SIG-M5 treated with dmso at 0.1 percent for 504 hours (cell line): ENCODE data around the gene PFDN6.
"Not testable (repeated sequence)": the region's sequence is repeated elsewhere in the genome, so short reads cannot be mapped to it uniquely, and the experiment has no call there.

Source experiments
- DNase-seq: peaks from one replicate; lab custom pipeline; 2025; ENCODE audit not compliant: unreplicated experiment; lab: John Stamatoyannopoulos, UW

The PFDN6 gene

GRCh38 chr6:33273129-33273923 lies 16.1 kb upstream of the PFDN6 start:
- DNase-seq = no peak

- peak; percentile 33 for DNase-seq
Measured at GRCh38 chr6:33273924-33274902, 15.2 kb upstream of the PFDN6 start.

- not testable (repeated sequence) for DNase-seq
Measured at GRCh38 chr6:33275795-33276580, 13.4 kb upstream of the PFDN6 start.

GRCh38 chr6:33276581-33276863 lies 12.9 kb upstream of the PFDN6 start:
- no peak for DNase-seq

- DNase-seq = peak; percentile 83
Measured at GRCh38 chr6:33276864-33277662, 12.3 kb upstream of the PFDN6 start, which contains the start of gene B3GALT4. Gene B3GALT4 (plus strand): TSS chr6:33277123. CDS start chr6:33277420, 297 bp downstream.

- no peak for DNase-seq
Measured at GRCh38 chr6:33277663-33278391, 11.6 kb upstream of the PFDN6 start.

GRCh38 chr6:33278392-33278741 lies 11.0 kb upstream of the PFDN6 start:
- DNase-seq = no peak

GRCh38 chr6:33278810-33279209 lies 10.6 kb upstream of the PFDN6 start:
- no peak for DNase-seq

GRCh38 chr6:33279257-33279695 lies 10.1 kb upstream of the PFDN6 start:
- DNase-seq = no peak

- peak; percentile 15 for DNase-seq
Measured at GRCh38 chr6:33279971-33280511, 9.4 kb upstream of the PFDN6 start.

- DNase-seq = no peak
Measured at GRCh38 chr6:33280539-33280938, 8.9 kb upstream of the PFDN6 start.

GRCh38 chr6:33285214-33285613 lies 4.2 kb upstream of the PFDN6 start:
- DNase-seq = not testable (repeated sequence)

GRCh38 chr6:33286946-33287914 lies 2.2 kb upstream of the PFDN6 start:
- no peak for DNase-seq

GRCh38 chr6:33288141-33288920 lies 1.1 kb upstream of the PFDN6 start:
- peak; percentile 11 for DNase-seq

GRCh38 chr6:33289784-33290315 lies 449 bp downstream of the PFDN6 start:
- no peak for DNase-seq

- DNase-seq = no peak
Measured at GRCh38 chr6:33290459-33290858, 1.1 kb downstream of the PFDN6 start.

GRCh38 chr6:33292996-33293682 lies 3.7 kb downstream of the PFDN6 start:
- DNase-seq = no peak
